Ovary (tissue), 3 donors: Measurements from ENCODE around the gene ZC3H14.

Source experiments
- EP300 ChIP-seq: sonication (generic); formaldehyde crosslinking; IDR thresholded peaks from one replicate; pipeline ENCODE4 v1.6.1; 2017; ENCODE audit warnings: antibody characterized with exemption
- POLR2A ChIP-seq: fragments of 450-650 bp; IDR thresholded peaks from one replicate; pipeline ENCODE4 v1.6.1; 2017; ENCODE audit warnings: antibody characterized with exemption, mild to moderate bottlenecking, moderate library complexity
- TF ChIP-seq, protein P1 (sequence below), 3 donors: fragments of 450-650 bp in 2 of 3; fragments of 200-600 bp in 1 of 3; IDR thresholded peaks; one replicate each; pipeline versions ENCODE4 v1.5.1 to v1.8.0; 2016 to 2022; ENCODE audit warnings: antibody characterized with exemption in 3 of 3, mild to moderate bottlenecking in 1 of 3
- donor health status: DM: no; HTN: no; CAD: no.

DNA sequence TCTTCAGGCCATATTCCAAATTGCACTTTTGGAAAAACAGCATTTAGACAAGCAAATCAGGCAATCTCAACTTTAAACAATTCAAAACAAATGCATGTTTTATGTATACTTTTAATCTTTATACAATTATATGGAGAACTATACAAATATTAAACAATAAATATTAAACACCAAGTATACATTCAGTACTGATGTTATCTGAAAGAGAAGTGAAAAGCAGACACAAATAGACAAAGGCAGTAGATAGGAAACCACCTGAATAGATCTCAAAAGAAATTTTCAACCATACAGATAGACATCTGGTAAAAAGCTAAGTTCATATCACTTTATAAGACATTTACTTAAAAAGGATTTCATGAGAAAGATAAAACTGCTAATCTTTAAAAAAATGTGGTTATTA lies 65.2 kb downstream of the ZC3H14 start:
- TF ChIP-seq, protein P1, sequence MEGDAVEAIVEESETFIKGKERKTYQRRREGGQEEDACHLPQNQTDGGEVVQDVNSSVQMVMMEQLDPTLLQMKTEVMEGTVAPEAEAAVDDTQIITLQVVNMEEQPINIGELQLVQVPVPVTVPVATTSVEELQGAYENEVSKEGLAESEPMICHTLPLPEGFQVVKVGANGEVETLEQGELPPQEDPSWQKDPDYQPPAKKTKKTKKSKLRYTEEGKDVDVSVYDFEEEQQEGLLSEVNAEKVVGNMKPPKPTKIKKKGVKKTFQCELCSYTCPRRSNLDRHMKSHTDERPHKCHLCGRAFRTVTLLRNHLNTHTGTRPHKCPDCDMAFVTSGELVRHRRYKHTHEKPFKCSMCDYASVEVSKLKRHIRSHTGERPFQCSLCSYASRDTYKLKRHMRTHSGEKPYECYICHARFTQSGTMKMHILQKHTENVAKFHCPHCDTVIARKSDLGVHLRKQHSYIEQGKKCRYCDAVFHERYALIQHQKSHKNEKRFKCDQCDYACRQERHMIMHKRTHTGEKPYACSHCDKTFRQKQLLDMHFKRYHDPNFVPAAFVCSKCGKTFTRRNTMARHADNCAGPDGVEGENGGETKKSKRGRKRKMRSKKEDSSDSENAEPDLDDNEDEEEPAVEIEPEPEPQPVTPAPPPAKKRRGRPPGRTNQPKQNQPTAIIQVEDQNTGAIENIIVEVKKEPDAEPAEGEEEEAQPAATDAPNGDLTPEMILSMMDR (IDR thresholded peaks at IDR 0.05), result no peak
- TF ChIP-seq EP300 (no peak), POLR2A (no peak)
